Activated B cell treated with CpG ODN at 0.5 μM for 24 hours (primary cell): Measurements from ENCODE around the gene OXSM. TPM values are rescaled to one million over a fixed set of nuclear protein-coding genes. Genes with fewer than 3 reads are reported as not detected.

Experiments
- ATAC-seq: fragments of 200-7000 bp; cut with Tn5 transposase; one replicate; pipeline ENCODE4 v1.10.0; 2021; ENCODE audit warnings: low read depth, mild to moderate bottlenecking, moderate library complexity
- CTCF ChIA-PET: fragments of 350-600 bp; sonication (Branson Sonifier 250); formaldehyde crosslinking; loops from one replicate; lab custom pipeline; 2021; ENCODE audit warnings: antibody characterized with exemption; lab: Charles Lee
- POLR2A ChIA-PET: fragments of 350-600 bp; sonication (Branson Sonifier 250); formaldehyde crosslinking; loops from one replicate; lab custom pipeline; 2021; ENCODE audit warnings: antibody characterized with exemption; lab: Charles Lee
- DNase-seq: peaks from one replicate; pipeline ENCODE4 v3.0.0; 2022
- H3K27ac Mint-ChIP-seq: one replicate; pipeline ENCODE4 v1.8.0; 2020; ENCODE audit warnings: mixed read lengths
- H3K27me3 Mint-ChIP-seq: one replicate; pipeline ENCODE4 v1.8.0; 2021; ENCODE audit warnings: mixed read lengths
- H3K36me3 Mint-ChIP-seq: one replicate; pipeline ENCODE4 v1.8.0; 2021; ENCODE audit warnings: low read depth, mixed read lengths
- H3K4me1 Mint-ChIP-seq: one replicate; pipeline ENCODE4 v1.8.0; 2021; ENCODE audit warnings: mixed read lengths
- H3K4me3 Mint-ChIP-seq: one replicate; pipeline ENCODE4 v1.8.0; 2020; ENCODE audit warnings: mild to moderate bottlenecking, mixed read lengths
- H3K9me3 Mint-ChIP-seq: one replicate; pipeline ENCODE4 v1.8.0; 2020; ENCODE audit warnings: mixed read lengths
- intact Hi-C: fragments of 100-400 bp; cut with micrococcal nuclease; formaldehyde crosslinking; loops from one replicate; pipeline ENCODE4 v1.15.1; 2024
- total RNA-seq: library from RNA; stranded (reverse); gene quantifications from 2 replicates; pipeline ENCODE4 v1.2.3, GENCODE V29; 2022
- TF ChIP-seq, protein P1 (sequence below): fragments of 200-600 bp; IDR thresholded peaks from one replicate; pipeline ENCODE4 v1.8.0; 2022; ENCODE audit warnings: antibody characterized with exemption, mild to moderate bottlenecking

Gene OXSM
- total RNA-seq = 12.6 and 14.2 TPM in 2 replicates

GRCh38 chr3:25789596-25790556 is at the start of gene OXSM:
OXSM (plus strand) TSS chr3:25790090; CDS start chr3:25791021, 931 bp downstream.
- ATAC-seq = peak; percentile 90
- H3K4me3 Mint-ChIP-seq = peak within 1 kb of the TSS; percentile 95

GRCh38 chr3:25744470-25744869 is 45.4 kb upstream of the OXSM start:
- ChIA-PET POLR2A (no interaction called here), CTCF (interaction anchor here (1.2 kb wide), 1 partner anchor 110 kb away, joined by 3 read pairs; no protein-coding TSS in a partner anchor)
- Mint-ChIP-seq H3K9me3 (no peaks in the 10 kb centered on the region), H3K36me3 (peaks cover 89% of the 10 kb centered on the region), H3K4me1 (no peaks in the 10 kb centered on the region), H3K27me3 (no peaks in the 10 kb centered on the region), H3K4me3 (no peak overlapping the region), H3K27ac (no peak overlapping the region)
- intact Hi-C loops = no loop called here
- ATAC-seq (no peak), DNase-seq (no peak)
- TF ChIP-seq, protein P1, sequence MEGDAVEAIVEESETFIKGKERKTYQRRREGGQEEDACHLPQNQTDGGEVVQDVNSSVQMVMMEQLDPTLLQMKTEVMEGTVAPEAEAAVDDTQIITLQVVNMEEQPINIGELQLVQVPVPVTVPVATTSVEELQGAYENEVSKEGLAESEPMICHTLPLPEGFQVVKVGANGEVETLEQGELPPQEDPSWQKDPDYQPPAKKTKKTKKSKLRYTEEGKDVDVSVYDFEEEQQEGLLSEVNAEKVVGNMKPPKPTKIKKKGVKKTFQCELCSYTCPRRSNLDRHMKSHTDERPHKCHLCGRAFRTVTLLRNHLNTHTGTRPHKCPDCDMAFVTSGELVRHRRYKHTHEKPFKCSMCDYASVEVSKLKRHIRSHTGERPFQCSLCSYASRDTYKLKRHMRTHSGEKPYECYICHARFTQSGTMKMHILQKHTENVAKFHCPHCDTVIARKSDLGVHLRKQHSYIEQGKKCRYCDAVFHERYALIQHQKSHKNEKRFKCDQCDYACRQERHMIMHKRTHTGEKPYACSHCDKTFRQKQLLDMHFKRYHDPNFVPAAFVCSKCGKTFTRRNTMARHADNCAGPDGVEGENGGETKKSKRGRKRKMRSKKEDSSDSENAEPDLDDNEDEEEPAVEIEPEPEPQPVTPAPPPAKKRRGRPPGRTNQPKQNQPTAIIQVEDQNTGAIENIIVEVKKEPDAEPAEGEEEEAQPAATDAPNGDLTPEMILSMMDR = no peak

More at GRCh38 chr3:25789596-25790556, at the start of gene OXSM:
- ChIA-PET CTCF (no interaction called here), POLR2A (interaction anchor here (0.7 to 2.2 kb wide), 9 partner anchors 8 to 1873 kb away, joined by 3 to 7 read pairs (median 3); partner anchors contain the start of genes NKIRAS1 and RPL15)
- Mint-ChIP-seq H3K4me1 (peaks cover 34% of the 10 kb centered on the region), H3K36me3 (peaks cover 11% of the 10 kb centered on the region), H3K27me3 (no peaks in the 10 kb centered on the region), H3K9me3 (no peaks in the 10 kb centered on the region), H3K27ac (peak within 1 kb of the TSS; percentile 99)
- TF ChIP-seq, protein P1 = no peak
- intact Hi-C loops = loop anchor here (1.0 to 10.0 kb wide), 5 partner anchors 9 to 1295 kb away; partner anchors contain the start of gene THRB
- DNase-seq = peak; percentile 82

DNA sequence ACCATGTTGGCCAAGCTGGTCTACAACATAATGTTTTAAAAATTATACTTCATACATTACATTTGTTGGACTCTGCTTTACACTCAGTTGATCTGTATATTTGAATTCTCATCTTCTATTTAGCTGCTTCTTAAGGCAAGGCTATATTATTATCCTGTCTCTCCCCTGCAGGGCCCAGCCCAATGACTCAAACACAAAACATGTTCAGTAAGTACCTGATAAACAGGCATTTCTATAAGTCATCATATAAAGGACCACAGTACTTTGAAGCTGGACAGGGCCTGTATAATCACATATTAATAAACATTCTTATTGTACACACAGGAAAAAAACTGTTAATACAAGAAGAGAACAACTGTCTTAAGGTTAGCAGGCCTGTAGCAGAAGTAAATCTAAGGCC is 42.9 kb upstream of the OXSM start:
- intact Hi-C loops = loop anchor here (2.0 to 5.0 kb wide), 2 partner anchors 16 to 110 kb away; no protein-coding TSS in a partner anchor

DNA sequence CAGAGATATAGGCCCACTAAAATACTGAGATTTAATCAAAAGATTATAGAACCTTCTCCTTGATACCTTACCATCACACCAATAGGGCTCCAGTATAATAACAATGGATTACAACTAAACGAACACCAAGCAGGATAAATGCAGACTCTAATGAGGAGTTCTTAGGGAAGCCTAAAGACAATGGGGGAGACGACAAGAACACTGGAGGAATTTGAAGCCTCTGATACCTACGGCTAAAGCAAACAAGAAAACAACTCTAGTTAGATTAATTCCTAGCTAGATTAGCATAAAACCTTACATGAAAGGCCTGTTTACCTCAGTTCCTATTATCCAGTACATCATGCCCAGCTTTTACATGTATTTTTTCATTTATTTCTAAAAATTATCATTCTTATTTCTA is 41.7 kb upstream of the OXSM start:
- Mint-ChIP-seq H3K36me3 (peaks cover 84% of the 10 kb centered on the region), H3K27ac (no peak overlapping the region), H3K4me1 (no peaks in the 10 kb centered on the region), H3K9me3 (no peaks in the 10 kb centered on the region), H3K27me3 (no peaks in the 10 kb centered on the region), H3K4me3 (no peak overlapping the region)
- ATAC-seq = no peak
- TF ChIP-seq, protein P1 = no peak
- ChIA-PET POLR2A (no interaction called here), CTCF (no interaction called here)
- intact Hi-C loops = loop anchor here (5.0 kb wide), 1 partner anchor 109 kb away; no protein-coding TSS in a partner anchor
- no peak for DNase-seq

More for the DNA sequence above, 42.9 kb upstream of the OXSM start:
- no peaks in the 10 kb centered on the region for H3K9me3 Mint-ChIP-seq
- ChIA-PET CTCF (no interaction called here), POLR2A (no interaction called here)
- H3K36me3 Mint-ChIP-seq = peaks cover 90% of the 10 kb centered on the region
- no peaks in the 10 kb centered on the region for H3K27me3 Mint-ChIP-seq
- TF ChIP-seq, protein P1 = no peak
- no peaks in the 10 kb centered on the region for H3K4me1 Mint-ChIP-seq
- ATAC-seq (no peak), DNase-seq (no peak)
- H3K4me3 Mint-ChIP-seq = no peak overlapping the region
- H3K27ac Mint-ChIP-seq = no peak overlapping the region

- no peak for ATAC-seq
- TF ChIP-seq, protein P1 = no peak
- CTCF ChIA-PET = no interaction called here
- DNase-seq = no peak
- intact Hi-C loops = loop anchor here (5.0 kb wide), 1 partner anchor 108 kb away; no protein-coding TSS in a partner anchor
- Mint-ChIP-seq H3K36me3 (peaks cover 81% of the 10 kb centered on the region), H3K4me1 (no peaks in the 10 kb centered on the region), H3K4me3 (no peak overlapping the region), H3K27me3 (no peaks in the 10 kb centered on the region), H3K27ac (no peak overlapping the region), H3K9me3 (no peaks in the 10 kb centered on the region)
- POLR2A ChIA-PET = interaction anchor here (0.6 kb wide), 1 partner anchor 34 kb away, joined by 3 read pairs; the partner anchor contains the start of gene NGLY1
These were observed 40.8 kb upstream of the OXSM start for GRCh38 chr3:25749031-25749581.
